PC-9 (cell line): Measurements from ENCODE around the gene HTR3D. TPM values are rescaled to one million over a fixed set of nuclear protein-coding genes. Genes with fewer than 3 reads are reported as not detected.

ENCODE experiments used
- BruUV-seq: library from RNA; stranded (reverse); fragments of 400-500 nt; replicated peaks from 2 replicates; lab custom pipeline; 2021; lab: Mats Ljungman, UMichigan
- CTCF ChIA-PET: fragments of 300-600 bp; sonication (Branson Sonifier 250); formaldehyde crosslinking; loops from one replicate; lab custom pipeline; 2022; ENCODE audit warnings: antibody characterized with exemption; lab: Charles Lee
- POLR2A ChIA-PET: fragments of 300-600 bp; sonication (Branson Sonifier 250); formaldehyde crosslinking; loops from one replicate; lab custom pipeline; 2022; ENCODE audit warnings: antibody characterized with exemption; ENCODE audit not compliant: unreplicated experiment; lab: Charles Lee
- DNase-seq, 2 experiments: peaks; one replicate each; pipeline versions ENCODE4 v3.0.0 to v3.0.0-alpha.2; 2015 to 2022; ENCODE audit warnings: mixed read lengths in 1 of 2
- H2AFZ ChIP-seq: fragments of 200-600 bp; sonication (generic); 2 replicates; pipeline ENCODE4 v1.8.1; 2017; ENCODE audit warnings: antibody characterized with exemption
- H3F3A ChIP-seq: fragments of 200-600 bp; sonication (generic); 2 replicates; pipeline ENCODE4 v1.8.1; 2017; ENCODE audit warnings: antibody characterized with exemption, mild to moderate bottlenecking, low read depth; ENCODE audit not compliant: insufficient read depth
- H3K27ac ChIP-seq: fragments of 200-600 bp; sonication (generic); 2 replicates; pipeline ENCODE4 v1.6.1; 2016; ENCODE audit warnings: mixed run types
- H3K27me3 ChIP-seq: fragments of 200-600 bp; sonication (generic); 2 replicates; pipeline ENCODE4 v1.6.1; 2016; ENCODE audit warnings: low read depth, mixed run types; ENCODE audit not compliant: insufficient read depth
- H3K36me3 ChIP-seq: fragments of 200-600 bp; sonication (generic); 2 replicates; pipeline ENCODE4 v1.6.1; 2016; ENCODE audit warnings: low read depth, mixed run types
- H3K4me1 ChIP-seq: fragments of 200-600 bp; sonication (generic); replicated peaks from 2 replicates; pipeline ENCODE4 v1.6.1; 2016; ENCODE audit warnings: mixed run types; ENCODE audit not compliant: insufficient read depth
- H3K4me2 ChIP-seq: fragments of 200-600 bp; sonication (generic); 2 replicates; pipeline ENCODE4 v1.6.1; 2017; ENCODE audit warnings: mixed run types
- H3K4me3 ChIP-seq: fragments of 200-600 bp; sonication (generic); 2 replicates; pipeline ENCODE4 v1.6.1; 2016; ENCODE audit warnings: mixed run types
- H3K79me2 ChIP-seq: fragments of 200-600 bp; sonication (generic); 2 replicates; pipeline ENCODE4 v1.6.1; 2017; ENCODE audit warnings: low read depth, mixed run types
- H3K9me2 ChIP-seq: fragments of 200-600 bp; sonication (generic); 2 replicates; pipeline ENCODE4 v1.8.1; 2017; ENCODE audit warnings: mild to moderate bottlenecking; ENCODE audit not compliant: insufficient read depth
- H3K9me3 ChIP-seq: fragments of 200-600 bp; sonication (generic); 2 replicates; pipeline ENCODE4 v1.8.1; 2016; ENCODE audit warnings: low read depth; ENCODE audit not compliant: insufficient read depth
- H4K20me1 ChIP-seq: fragments of 200-600 bp; sonication (generic); 2 replicates; pipeline ENCODE4 v1.8.1; 2017; ENCODE audit not compliant: insufficient read depth
- EZH2 ChIP-seq: fragments of 200-600 bp; sonication (generic); IDR thresholded peaks from 2 replicates; pipeline ENCODE4 v1.8.0; 2017; ENCODE audit warnings: antibody characterized with exemption, low read depth
- intact Hi-C: fragments of 100-400 bp; cut with micrococcal nuclease; formaldehyde crosslinking; loops from one replicate; pipeline ENCODE4 v1.10.0; 2022; ENCODE audit not compliant: unreplicated experiment
- total RNA-seq: library from RNA; stranded (reverse); gene quantifications from 2 replicates; pipeline ENCODE4 v1.2.3, GENCODE V29; 2021
- TF ChIP-seq, protein P1 (sequence below): fragments of 200-600 bp; sonication (generic); conservative IDR thresholded peaks from 2 replicates; pipeline ENCODE4 v1.6.1; 2017; ENCODE audit warnings: mixed run types, antibody characterized with exemption, mild to moderate bottlenecking, moderate library complexity

Gene HTR3D
- total RNA-seq, 1 experiment from 2014 or later, result not detected

DNA sequence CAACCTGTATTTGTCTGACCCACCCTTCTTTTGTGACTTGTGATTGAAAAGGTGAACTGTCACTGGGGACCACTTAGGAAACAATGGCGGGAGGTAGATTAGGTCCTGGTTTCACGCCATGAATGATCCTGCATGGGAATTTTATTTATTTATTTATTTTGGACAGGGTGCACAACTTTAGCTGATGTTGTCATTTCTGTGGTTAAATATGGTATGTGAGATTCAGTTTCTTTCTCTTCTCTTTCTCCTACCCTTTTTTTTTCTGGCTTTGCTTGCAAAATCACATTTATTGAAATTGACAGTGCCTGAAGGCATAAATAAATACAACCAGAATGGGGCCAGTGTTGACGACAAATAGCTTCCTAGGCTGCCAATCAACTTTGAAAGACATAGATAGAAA, 47.3 kb downstream of the HTR3D start:
- H4K20me1 ChIP-seq, result no peaks in the 10 kb centered on the region
- H3K27ac ChIP-seq, result no peak overlapping the region
- intact Hi-C loops, result no loop called here
- H3K4me1 ChIP-seq, result no peaks in the 10 kb centered on the region; the same call in 1 of the 2 replicates
- ChIA-PET POLR2A (no interaction called here), CTCF (no interaction called here)
- H2AFZ ChIP-seq, result no peak overlapping the region
- no peak for DNase-seq
- no peaks in the 10 kb centered on the region for H3K9me2 ChIP-seq
- no peak overlapping the region for H3K4me3 ChIP-seq
- H3K4me2 ChIP-seq, result no peak overlapping the region
- no peaks in the 10 kb centered on the region for H3K79me2 ChIP-seq
- peaks cover 3% of the 10 kb centered on the region; the same call in 1 of the 2 replicates for H3K27me3 ChIP-seq
- H3F3A ChIP-seq, result peaks cover 6% of the 10 kb centered on the region; the same call in 1 of the 2 replicates
- TF ChIP-seq, protein P1, sequence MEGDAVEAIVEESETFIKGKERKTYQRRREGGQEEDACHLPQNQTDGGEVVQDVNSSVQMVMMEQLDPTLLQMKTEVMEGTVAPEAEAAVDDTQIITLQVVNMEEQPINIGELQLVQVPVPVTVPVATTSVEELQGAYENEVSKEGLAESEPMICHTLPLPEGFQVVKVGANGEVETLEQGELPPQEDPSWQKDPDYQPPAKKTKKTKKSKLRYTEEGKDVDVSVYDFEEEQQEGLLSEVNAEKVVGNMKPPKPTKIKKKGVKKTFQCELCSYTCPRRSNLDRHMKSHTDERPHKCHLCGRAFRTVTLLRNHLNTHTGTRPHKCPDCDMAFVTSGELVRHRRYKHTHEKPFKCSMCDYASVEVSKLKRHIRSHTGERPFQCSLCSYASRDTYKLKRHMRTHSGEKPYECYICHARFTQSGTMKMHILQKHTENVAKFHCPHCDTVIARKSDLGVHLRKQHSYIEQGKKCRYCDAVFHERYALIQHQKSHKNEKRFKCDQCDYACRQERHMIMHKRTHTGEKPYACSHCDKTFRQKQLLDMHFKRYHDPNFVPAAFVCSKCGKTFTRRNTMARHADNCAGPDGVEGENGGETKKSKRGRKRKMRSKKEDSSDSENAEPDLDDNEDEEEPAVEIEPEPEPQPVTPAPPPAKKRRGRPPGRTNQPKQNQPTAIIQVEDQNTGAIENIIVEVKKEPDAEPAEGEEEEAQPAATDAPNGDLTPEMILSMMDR, result no peak
- TF ChIP-seq EZH2, result no peak
- no peaks in the 10 kb centered on the region; the same call in 1 of the 2 replicates for H3K9me3 ChIP-seq
- no peaks in the 10 kb centered on the region for H3K36me3 ChIP-seq
- no TSS peak for BruUV-seq

DNA sequence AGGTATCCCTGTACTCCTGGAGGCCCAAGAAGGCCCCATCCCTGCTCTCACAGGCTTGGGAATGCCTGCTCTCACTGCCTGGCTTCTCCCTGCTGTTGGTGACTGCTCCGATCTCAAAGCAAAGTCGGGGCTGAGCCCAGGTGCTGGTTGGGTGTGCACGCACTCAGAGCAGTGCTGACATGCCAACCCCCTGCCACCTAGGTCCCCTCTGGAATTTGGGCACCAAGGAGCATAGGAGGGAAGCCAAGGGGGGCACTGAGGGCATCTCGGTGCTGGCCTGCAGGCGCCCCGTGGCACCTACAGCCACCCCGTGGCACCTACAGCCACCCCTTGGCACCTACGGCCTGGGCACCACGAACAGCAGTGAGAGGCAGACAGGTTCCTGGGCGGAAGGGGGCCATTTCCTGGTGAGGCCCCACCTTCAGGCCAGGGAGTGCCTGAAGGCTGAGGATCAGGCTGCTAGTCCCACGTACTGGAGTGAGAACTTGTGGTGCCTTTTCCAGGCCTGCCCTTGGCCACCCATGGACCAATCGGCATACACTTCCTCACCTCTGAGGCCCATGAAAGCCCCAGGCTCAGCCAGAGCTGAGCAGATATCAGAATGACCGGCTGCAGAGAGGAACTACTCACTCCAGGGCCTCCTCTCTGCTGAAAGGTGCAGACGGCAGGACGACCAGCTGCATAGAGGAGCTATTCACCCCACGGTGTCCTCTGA, 49.7 kb downstream of the HTR3D start:
- no TSS peak for BruUV-seq
- CTCF ChIA-PET, result no interaction called here
- Histone ChIP-seq H3K36me3 (no peaks in the 10 kb centered on the region), H3K27me3 (no peaks in the 10 kb centered on the region), H3K27ac (no peak overlapping the region), H3K79me2 (no peaks in the 10 kb centered on the region), H3K4me3 (no peak overlapping the region), H3K4me2 (no peak overlapping the region), H3K9me3 (peaks cover 17% of the 10 kb centered on the region; the same call in 1 of the 2 replicates), H3K4me1 (peaks cover 4% of the 10 kb centered on the region; the same call in 1 of the 2 replicates), H2AFZ (no peak overlapping the region), H4K20me1 (no peaks in the 10 kb centered on the region), H3F3A (peaks cover 11% of the 10 kb centered on the region; the same call in 1 of the 2 replicates), H3K9me2 (no peaks in the 10 kb centered on the region)
- TF ChIP-seq, protein P1, result no peak
- TF ChIP-seq EZH2, result no peak
- no peak for DNase-seq
- POLR2A ChIA-PET, result no interaction called here
- intact Hi-C loops, result no loop called here

DNA sequence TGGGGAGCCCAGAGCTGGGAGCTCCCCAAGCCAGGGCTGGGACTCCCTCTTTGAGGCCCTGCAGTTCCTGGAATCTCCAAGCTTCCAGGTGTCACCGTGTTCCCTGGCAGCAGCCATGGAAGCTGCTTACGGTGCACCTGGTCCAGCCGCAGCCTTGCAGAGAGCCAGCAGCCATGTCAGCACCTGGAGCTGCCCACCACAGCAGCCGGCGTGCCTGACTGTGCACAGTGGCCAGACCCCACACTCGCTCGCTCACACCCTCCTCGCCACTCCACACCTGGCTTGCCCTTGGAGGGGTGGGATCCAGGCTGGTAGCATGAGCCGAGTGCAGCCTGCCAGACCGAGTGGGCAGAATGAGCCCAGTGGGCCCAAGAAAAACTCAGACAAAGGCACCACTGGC, 50.5 kb downstream of the HTR3D start:
- TF ChIP-seq EZH2, result no peak
- TF ChIP-seq, protein P1, result no peak
- intact Hi-C loops, result no loop called here
- ChIA-PET POLR2A (no interaction called here), CTCF (interaction anchor here (0.6 kb wide), 1 partner anchor 138 kb away, joined by 8 read pairs; no protein-coding TSS in a partner anchor)
- no peak overlapping the region for H2AFZ ChIP-seq
- no peaks in the 10 kb centered on the region for H4K20me1 ChIP-seq
- no peaks in the 10 kb centered on the region for H3K36me3 ChIP-seq
- H3K9me3 ChIP-seq, result peaks cover 17% of the 10 kb centered on the region; the same call in 1 of the 2 replicates
- H3K27me3 ChIP-seq, result no peaks in the 10 kb centered on the region
- H3K27ac ChIP-seq, result no peak overlapping the region
- no peak overlapping the region for H3K4me2 ChIP-seq
- H3K4me3 ChIP-seq, result no peak overlapping the region
- H3K4me1 ChIP-seq, result peaks cover 4% of the 10 kb centered on the region; the same call in 1 of the 2 replicates
- no TSS peak for BruUV-seq
- H3F3A ChIP-seq, result peaks cover 11% of the 10 kb centered on the region; the same call in 1 of the 2 replicates
- no peaks in the 10 kb centered on the region for H3K79me2 ChIP-seq
- no peak for DNase-seq
- no peaks in the 10 kb centered on the region for H3K9me2 ChIP-seq
